Activated naive CD4-positive, alpha-beta T cell treated with anti-CD3 and anti-CD28 coated beads, Interleukin-2, amount 50 U/mL, for 72 hours (primary cell): ENCODE measurements around the gene PHF2. TPM values are rescaled to one million over a fixed set of nuclear protein-coding genes. Genes with fewer than 3 reads are reported as not detected.

ENCODE experiments used
- ATAC-seq, 2 donors: fragments of 150-1000 bp; cut with Tn5 transposase; 2 replicates each; pipeline ENCODE4 v1.10.0; 2021; ENCODE audit warnings: mild to moderate bottlenecking in 2 of 2, moderate library complexity in 2 of 2
- DNase-seq, 2 donors: peaks; one replicate each; pipeline ENCODE4 v3.0.0; 2021 to 2022; ENCODE audit warnings: low spot score in 2 of 2
- H3K27ac Mint-ChIP-seq, 2 donors: one replicate each; pipeline ENCODE4 v1.8.0; 2022; ENCODE audit warnings: mild to moderate bottlenecking in 2 of 2, mixed read lengths in 2 of 2
- H3K36me3 Mint-ChIP-seq, 2 donors: one replicate each; pipeline ENCODE4 v1.8.0; 2022; ENCODE audit warnings: mixed read lengths in 2 of 2
- H3K9me3 Mint-ChIP-seq, 2 donors: one replicate each; pipeline ENCODE4 v1.8.0; 2022; ENCODE audit warnings: mixed read lengths in 2 of 2
- total RNA-seq, 2 donors: library from RNA; stranded (reverse); gene quantifications; one replicate each; pipeline ENCODE4 v1.2.3, GENCODE V29; 2022

Gene PHF2
- total RNA-seq, 2 donors from 2014 or later: 12.3 to 15.5 TPM

DNA sequence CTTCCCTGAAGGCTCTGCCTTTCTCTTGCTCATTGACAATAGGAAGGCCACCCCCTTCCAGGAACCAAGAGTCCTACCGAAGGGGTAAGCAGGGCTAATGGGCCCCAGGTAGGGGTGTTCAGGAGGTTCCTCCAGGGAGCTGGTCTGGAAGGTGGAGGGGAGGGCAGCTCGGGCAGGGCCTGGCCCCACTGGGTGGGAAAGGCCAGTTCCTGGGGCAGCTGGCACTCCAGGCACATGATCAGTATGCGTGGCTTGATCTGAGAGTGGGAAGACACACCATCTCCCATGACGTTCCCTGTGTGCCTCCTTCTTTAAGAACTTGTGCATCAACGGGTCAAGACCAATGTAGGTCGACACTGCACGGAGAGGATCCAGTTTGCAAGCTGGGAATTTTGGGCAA lies 149.8 kb downstream of the PHF2 start:
- Mint-ChIP-seq H3K27ac (peak overlapping the region in 1 of 2 donors; percentile 36), H3K36me3 (peaks cover 0 to 6% of the 10 kb centered on the region in 2 donors), H3K9me3 (no peaks in the 10 kb centered on the region)
- ATAC-seq (no peak), DNase-seq (no peak)

Other genes starting within 250 kb of the PHF2 start
- gene FAM120A, start 124.9 kb upstream of the PHF2 start, total RNA-seq: 100 to 1,000 TPM in 1 of 2 donors, 10 to 100 TPM in 1; 76.1 to 130 TPM
- 10 to 100 TPM; 17.1 to 41.9 TPM for gene FAM120AOS, start 123.0 kb upstream of the PHF2 start, total RNA-seq